HepG2 (cell line): Measurements from ENCODE around the gene PGPEP1. TPM values are rescaled to one million over a fixed set of nuclear protein-coding genes. Genes with fewer than 3 reads are reported as not detected.

Source experiments
- ESRRA ChIP-seq: sonication (generic); formaldehyde crosslinking; IDR thresholded peaks from 2 replicates; pipeline ENCODE4 v1.5.1; 2020; ENCODE audit warnings: mild to moderate bottlenecking, low read depth, missing genetic modification reagents
- FLYWCH1 ChIP-seq: sonication (generic); formaldehyde crosslinking; IDR thresholded peaks from 2 replicates; pipeline ENCODE4 v1.8.1; 2023; ENCODE audit warnings: mild to moderate bottlenecking, missing genetic modification reagents
- FOXA3 ChIP-seq: IDR thresholded peaks from 2 replicates; pipeline ENCODE4 v1.6.1; 2016; ENCODE audit warnings: missing genetic modification reagents, missing compliant biosample characterization
- FOXP1 ChIP-seq, 2 experiments: fragments of 450-650 bp in 1 of 2; IDR thresholded peaks; 2 replicates each; pipeline ENCODE4 v1.6.1; 2017 to 2018; ENCODE audit warnings: antibody characterized with exemption in 1 of 2
- HNF4A ChIP-seq: sonication (generic); formaldehyde crosslinking; IDR thresholded peaks from 2 replicates; pipeline ENCODE4 v1.4.0; 2020; ENCODE audit warnings: missing genetic modification reagents
- KLF11 ChIP-seq: IDR thresholded peaks from 2 replicates; pipeline ENCODE4 v1.6.1; 2016; ENCODE audit warnings: missing compliant biosample characterization
- LCORL ChIP-seq, 2 experiments: fragments of 450-650 bp in 1 of 2; sonication (generic) in 1 of 2; formaldehyde crosslinking in 1 of 2; IDR thresholded peaks; 2 replicates each; pipeline versions ENCODE4 v1.5.0 to v1.6.1; 2017 to 2020; ENCODE audit warnings: antibody characterized with exemption in 1 of 2, missing genetic modification reagents in 1 of 2
- MIER2 ChIP-seq: IDR thresholded peaks from 2 replicates; pipeline ENCODE4 v1.6.1; 2016; ENCODE audit warnings: missing biosample characterization, missing genetic modification reagents
- MTA1 ChIP-seq: sonication (generic); formaldehyde crosslinking; IDR thresholded peaks from 2 replicates; pipeline ENCODE4 v1.4.0; 2020; ENCODE audit warnings: missing genetic modification reagents, mild to moderate bottlenecking, borderline replicate concordance
- NONO ChIP-seq, 2 experiments: fragments of 450-650 bp in 1 of 2; sonication (generic) in 1 of 2; formaldehyde crosslinking in 1 of 2; IDR thresholded peaks in 1 of 2; conservative IDR thresholded peaks in 1 of 2; 2 replicates each; pipeline versions ENCODE4 v1.6.1 to v1.8.0; 2017 to 2022; ENCODE audit warnings: mild to moderate bottlenecking in 1 of 2, missing genetic modification reagents in 1 of 2, moderate library complexity in 1 of 2
- SALL1 ChIP-seq: sonication (generic); formaldehyde crosslinking; IDR thresholded peaks from 2 replicates; pipeline ENCODE4 v1.8.0; 2022; ENCODE audit warnings: mild to moderate bottlenecking, missing genetic modification reagents
- SAP130 ChIP-seq: IDR thresholded peaks from 2 replicates; pipeline ENCODE4 v1.6.1; 2016; ENCODE audit warnings: low read depth
- ZBTB1 ChIP-seq: sonication (generic); formaldehyde crosslinking; IDR thresholded peaks from 2 replicates; pipeline ENCODE4 v1.4.0; 2020; ENCODE audit warnings: missing genetic modification reagents, borderline replicate concordance
- ZNF333 ChIP-seq: sonication (generic); formaldehyde crosslinking; IDR thresholded peaks from 2 replicates; pipeline ENCODE4 v1.4.0; 2020; ENCODE audit warnings: mild to moderate bottlenecking, missing genetic modification reagents, borderline replicate concordance
- ZNF792 ChIP-seq: IDR thresholded peaks from 2 replicates; pipeline ENCODE4 v1.6.1; 2016
- polyA plus RNA-seq, 8 experiments: library from polyadenylated mRNA; depleted of rRNA in 3 of 8; stranded (reverse) in 7 of 8; unstranded in 1 of 8; fragments of >200 nt; fragmentation: Illumina TruSeq in 4 of 8; extraction: Trizol in 4 of 8; gene quantifications; 2 replicates each; pipeline versions ENCODE4 v1.2.1 to v1.2.3, GENCODE V29; 2011 to 2016; ENCODE audit warnings: low read depth in 4 of 8, missing spikeins in 1 of 8, mixed read lengths in 1 of 8; ENCODE audit not compliant: insufficient read depth in 1 of 8
- total RNA-seq, 5 experiments: library from RNA; depleted of rRNA; stranded (reverse); fragments of >200 nt; fragmentation: Illumina TruSeq; extraction: Trizol; gene quantifications; 2 replicates each; pipeline ENCODE4 v1.2.3, GENCODE V29; 2016; ENCODE audit warnings: low read depth in 1 of 5
- TF ChIP-seq, protein P1 (sequence below): sonication (generic); formaldehyde crosslinking; IDR thresholded peaks from 2 replicates; pipeline ENCODE4 v1.4.0; 2020; ENCODE audit warnings: missing genetic modification reagents
- TF ChIP-seq, protein P2 (sequence below): sonication (generic); formaldehyde crosslinking; conservative IDR thresholded peaks from 2 replicates; pipeline ENCODE4 v1.4.0; 2020; ENCODE audit warnings: mild to moderate bottlenecking, missing genetic modification reagents, moderate library complexity
- TF ChIP-seq, protein P3 (sequence below): sonication (generic); formaldehyde crosslinking; IDR thresholded peaks from 2 replicates; pipeline ENCODE4 v1.5.0; 2020; ENCODE audit warnings: mild to moderate bottlenecking, missing genetic modification reagents, borderline replicate concordance

Gene PGPEP1
- total and polyA plus RNA-seq, 2 of the 13 experiments (the other 11 are each of a cell fraction or from before 2014, with no cell fraction given) = 53.1 to 56.6 TPM

DNA sequence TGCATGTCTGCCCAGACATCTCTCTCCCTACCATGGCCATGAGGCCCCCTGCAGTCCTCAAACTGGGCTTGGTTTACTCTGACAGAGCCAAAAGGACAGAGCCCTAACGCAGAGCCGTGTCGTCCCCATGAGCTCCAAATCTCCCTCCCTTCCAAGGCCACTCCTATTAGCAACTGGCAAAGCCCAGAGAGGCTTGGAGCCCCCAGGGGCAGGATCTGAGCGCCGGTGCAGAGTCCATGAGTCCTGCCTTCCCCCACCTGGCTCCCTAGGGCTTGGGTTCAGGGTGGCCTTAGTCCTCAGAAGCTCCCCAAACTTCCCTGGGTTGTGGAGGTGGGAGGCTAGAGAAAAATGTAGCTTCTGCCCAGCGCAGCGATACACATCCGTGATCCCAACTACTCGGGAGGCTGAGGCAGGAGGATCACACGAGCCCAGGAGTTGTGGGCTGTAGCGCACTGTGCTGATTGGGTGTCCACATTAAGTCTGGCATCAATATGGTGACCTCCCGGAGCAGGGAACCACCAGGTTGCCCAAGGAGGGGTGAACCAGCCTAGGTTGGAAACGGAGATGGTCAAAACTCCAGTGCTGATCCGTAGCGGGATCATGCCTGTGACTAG, 7.4 kb upstream of the PGPEP1 start (continued):
- TF ChIP-seq, protein P1, sequence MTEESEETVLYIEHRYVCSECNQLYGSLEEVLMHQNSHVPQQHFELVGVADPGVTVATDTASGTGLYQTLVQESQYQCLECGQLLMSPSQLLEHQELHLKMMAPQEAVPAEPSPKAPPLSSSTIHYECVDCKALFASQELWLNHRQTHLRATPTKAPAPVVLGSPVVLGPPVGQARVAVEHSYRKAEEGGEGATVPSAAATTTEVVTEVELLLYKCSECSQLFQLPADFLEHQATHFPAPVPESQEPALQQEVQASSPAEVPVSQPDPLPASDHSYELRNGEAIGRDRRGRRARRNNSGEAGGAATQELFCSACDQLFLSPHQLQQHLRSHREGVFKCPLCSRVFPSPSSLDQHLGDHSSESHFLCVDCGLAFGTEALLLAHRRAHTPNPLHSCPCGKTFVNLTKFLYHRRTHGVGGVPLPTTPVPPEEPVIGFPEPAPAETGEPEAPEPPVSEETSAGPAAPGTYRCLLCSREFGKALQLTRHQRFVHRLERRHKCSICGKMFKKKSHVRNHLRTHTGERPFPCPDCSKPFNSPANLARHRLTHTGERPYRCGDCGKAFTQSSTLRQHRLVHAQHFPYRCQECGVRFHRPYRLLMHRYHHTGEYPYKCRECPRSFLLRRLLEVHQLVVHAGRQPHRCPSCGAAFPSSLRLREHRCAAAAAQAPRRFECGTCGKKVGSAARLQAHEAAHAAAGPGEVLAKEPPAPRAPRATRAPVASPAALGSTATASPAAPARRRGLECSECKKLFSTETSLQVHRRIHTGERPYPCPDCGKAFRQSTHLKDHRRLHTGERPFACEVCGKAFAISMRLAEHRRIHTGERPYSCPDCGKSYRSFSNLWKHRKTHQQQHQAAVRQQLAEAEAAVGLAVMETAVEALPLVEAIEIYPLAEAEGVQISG (CRISPR knock-in tag) = peak; percentile 33; the same call in 1 of the 2 replicates
- TF ChIP-seq FOXA3 (CRISPR knock-in tag) (no peak), ZBTB1 (CRISPR knock-in tag) (no peak), KLF11 (0 out of 2 replicates have a peak, but pooled peaks have one; percentile 40), HNF4A (CRISPR knock-in tag) (peak; percentile 82), ESRRA (CRISPR knock-in tag) (no peak), ZNF333 (no peak), FOXP1 (IDR thresholded peaks at IDR 0.05) (no peak), FOXP1 (CRISPR knock-in tag; IDR thresholded peaks at IDR 0.05) (0 out of 2 replicates have a peak, but pooled peaks have one; percentile 7), MTA1 (peak; percentile 54; the same call in 1 of the 2 replicates), ZNF792 (CRISPR knock-in tag) (0 out of 2 replicates have a peak, but pooled peaks have one; percentile 15), SALL1 (CRISPR knock-in tag) (peak; percentile 47; the same call in 1 of the 2 replicates), LCORL (IDR thresholded peaks at IDR 0.05) (no peak), LCORL (CRISPR knock-in tag; IDR thresholded peaks at IDR 0.05) (peak; percentile 79), NONO (IDR thresholded peaks at IDR 0.05) (no peak), NONO (CRISPR knock-in tag; conservative IDR thresholded peaks at IDR 0.05) (0 out of 2 replicates have a peak, but pooled peaks have one; percentile 26), SAP130 (peak; percentile 47), MIER2 (CRISPR knock-in tag) (peak; percentile 42; the same call in 1 of the 2 replicates), FLYWCH1 (CRISPR knock-in tag) (no peak)
- TF ChIP-seq, protein P2, sequence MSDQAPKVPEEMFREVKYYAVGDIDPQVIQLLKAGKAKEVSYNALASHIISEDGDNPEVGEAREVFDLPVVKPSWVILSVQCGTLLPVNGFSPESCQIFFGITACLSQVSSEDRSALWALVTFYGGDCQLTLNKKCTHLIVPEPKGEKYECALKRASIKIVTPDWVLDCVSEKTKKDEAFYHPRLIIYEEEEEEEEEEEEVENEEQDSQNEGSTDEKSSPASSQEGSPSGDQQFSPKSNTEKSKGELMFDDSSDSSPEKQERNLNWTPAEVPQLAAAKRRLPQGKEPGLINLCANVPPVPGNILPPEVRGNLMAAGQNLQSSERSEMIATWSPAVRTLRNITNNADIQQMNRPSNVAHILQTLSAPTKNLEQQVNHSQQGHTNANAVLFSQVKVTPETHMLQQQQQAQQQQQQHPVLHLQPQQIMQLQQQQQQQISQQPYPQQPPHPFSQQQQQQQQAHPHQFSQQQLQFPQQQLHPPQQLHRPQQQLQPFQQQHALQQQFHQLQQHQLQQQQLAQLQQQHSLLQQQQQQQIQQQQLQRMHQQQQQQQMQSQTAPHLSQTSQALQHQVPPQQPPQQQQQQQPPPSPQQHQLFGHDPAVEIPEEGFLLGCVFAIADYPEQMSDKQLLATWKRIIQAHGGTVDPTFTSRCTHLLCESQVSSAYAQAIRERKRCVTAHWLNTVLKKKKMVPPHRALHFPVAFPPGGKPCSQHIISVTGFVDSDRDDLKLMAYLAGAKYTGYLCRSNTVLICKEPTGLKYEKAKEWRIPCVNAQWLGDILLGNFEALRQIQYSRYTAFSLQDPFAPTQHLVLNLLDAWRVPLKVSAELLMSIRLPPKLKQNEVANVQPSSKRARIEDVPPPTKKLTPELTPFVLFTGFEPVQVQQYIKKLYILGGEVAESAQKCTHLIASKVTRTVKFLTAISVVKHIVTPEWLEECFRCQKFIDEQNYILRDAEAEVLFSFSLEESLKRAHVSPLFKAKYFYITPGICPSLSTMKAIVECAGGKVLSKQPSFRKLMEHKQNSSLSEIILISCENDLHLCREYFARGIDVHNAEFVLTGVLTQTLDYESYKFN (CRISPR knock-in tag) = peak; percentile 67
- TF ChIP-seq, protein P3, sequence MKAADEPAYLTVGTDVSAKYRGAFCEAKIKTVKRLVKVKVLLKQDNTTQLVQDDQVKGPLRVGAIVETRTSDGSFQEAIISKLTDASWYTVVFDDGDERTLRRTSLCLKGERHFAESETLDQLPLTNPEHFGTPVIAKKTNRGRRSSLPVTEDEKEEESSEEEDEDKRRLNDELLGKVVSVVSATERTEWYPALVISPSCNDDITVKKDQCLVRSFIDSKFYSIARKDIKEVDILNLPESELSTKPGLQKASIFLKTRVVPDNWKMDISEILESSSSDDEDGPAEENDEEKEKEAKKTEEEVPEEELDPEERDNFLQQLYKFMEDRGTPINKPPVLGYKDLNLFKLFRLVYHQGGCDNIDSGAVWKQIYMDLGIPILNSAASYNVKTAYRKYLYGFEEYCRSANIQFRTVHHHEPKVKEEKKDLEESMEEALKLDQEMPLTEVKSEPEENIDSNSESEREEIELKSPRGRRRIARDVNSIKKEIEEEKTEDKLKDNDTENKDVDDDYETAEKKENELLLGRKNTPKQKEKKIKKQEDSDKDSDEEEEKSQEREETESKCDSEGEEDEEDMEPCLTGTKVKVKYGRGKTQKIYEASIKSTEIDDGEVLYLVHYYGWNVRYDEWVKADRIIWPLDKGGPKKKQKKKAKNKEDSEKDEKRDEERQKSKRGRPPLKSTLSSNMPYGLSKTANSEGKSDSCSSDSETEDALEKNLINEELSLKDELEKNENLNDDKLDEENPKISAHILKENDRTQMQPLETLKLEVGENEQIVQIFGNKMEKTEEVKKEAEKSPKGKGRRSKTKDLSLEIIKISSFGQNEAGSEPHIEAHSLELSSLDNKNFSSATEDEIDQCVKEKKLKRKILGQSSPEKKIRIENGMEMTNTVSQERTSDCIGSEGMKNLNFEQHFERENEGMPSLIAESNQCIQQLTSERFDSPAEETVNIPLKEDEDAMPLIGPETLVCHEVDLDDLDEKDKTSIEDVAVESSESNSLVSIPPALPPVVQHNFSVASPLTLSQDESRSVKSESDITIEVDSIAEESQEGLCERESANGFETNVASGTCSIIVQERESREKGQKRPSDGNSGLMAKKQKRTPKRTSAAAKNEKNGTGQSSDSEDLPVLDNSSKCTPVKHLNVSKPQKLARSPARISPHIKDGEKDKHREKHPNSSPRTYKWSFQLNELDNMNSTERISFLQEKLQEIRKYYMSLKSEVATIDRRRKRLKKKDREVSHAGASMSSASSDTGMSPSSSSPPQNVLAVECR (CRISPR knock-in tag) = peak; percentile 40; the same call in 1 of the 2 replicates
